GM19240 (cell line): ENCODE data around the gene RAI14.
"Not testable (repeated sequence)": the region's sequence is repeated elsewhere in the genome, so short reads cannot be mapped to it uniquely, and the experiment has no call there.

Experiments
- DNase-seq: peaks from one replicate; pipeline ENCODE4 v3.0.0; 2011; ENCODE audit warnings: low spot score; ENCODE audit not compliant: insufficient read length

The RAI14 gene

GRCh38 chr5:34759213-34759612, 103.1 kb downstream of the RAI14 start:
- DNase-seq: not testable (repeated sequence)

- no peak for DNase-seq
Observed at GRCh38 chr5:34765662-34766061, 109.5 kb downstream of the RAI14 start.

DNA sequence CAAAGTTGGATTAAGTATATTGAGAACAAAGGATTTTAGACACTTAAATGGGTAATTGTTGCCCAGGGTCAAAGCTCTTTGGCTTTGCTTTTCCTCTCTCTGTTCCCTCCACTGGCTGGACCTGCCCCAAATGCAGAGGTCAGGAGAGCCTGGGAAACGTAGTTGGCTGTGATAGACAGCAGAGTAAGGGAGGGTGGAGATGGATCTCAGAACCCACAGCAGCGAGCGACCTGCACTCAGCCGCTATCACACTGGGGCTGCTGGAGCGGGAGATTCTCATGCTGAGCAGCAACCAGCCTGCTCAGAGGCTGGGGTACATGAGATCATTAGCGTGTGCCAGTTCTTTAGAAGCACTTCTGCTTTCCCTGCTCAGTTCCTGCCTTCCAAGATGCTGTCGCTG, 111.1 kb downstream of the RAI14 start:
- no peak for DNase-seq

GRCh38 chr5:34770486-34770885, 114.4 kb downstream of the RAI14 start:
- DNase-seq: no peak

DNA sequence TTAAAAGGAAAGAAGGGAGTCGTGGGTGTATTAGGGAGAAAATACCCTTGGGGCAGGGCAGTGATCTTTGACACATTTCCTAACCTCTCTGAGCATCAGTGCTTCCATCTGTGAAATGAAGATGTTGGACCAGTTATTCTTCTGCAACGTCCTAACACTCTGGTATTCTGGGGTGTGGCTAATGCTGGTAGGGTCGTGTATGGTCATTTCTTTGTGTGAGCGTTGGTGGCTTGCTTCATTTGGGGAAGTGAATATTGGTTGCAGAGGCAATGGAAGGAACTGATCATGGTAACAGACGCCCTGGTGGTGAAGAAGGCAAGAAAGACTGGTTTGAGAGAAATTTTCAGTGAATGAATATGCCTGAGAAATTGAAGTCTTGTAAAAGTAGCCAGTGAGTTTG, 114.9 kb downstream of the RAI14 start:
- DNase-seq: no peak

DNA sequence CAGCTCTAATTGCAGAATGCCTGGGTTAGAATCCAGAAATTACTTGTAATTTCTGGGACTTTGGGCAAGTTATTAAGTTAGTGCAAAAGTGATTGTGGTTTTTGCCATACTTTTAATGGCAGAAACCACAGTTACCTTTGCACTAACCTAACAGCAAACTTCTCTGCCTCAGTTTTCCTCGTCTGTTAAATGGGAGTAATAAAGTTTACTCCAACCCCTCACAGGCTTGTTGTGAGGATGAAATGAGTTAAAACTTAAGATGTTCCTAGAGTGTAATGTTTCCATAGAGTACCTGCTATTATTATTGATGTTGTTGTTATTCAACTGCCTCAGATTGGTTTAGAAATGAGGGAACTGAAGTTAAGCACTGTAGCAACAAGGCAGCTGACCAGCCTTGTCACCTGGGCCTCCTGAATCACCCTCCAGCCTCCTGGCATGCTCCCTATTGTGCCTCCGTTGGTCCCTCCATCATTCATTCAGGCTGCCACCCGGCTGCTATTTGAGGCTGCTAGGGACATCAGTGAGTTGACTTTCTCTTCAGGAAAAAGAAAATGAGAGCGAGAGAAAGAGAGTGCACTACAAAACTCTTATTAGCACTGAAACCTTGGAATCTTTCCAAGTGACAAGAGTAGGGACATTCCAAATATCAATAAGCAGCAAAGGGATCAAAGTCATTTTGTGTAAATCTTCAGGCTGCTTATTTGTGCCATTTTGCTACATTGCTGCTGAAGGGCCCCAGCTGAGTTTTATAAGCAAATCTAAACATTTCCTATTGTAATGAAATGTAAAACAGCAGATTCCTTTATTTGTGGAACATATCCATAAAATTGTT, 116.4 kb downstream of the RAI14 start:
- no peak for DNase-seq

GRCh38 chr5:34774139-34774538, 118.0 kb downstream of the RAI14 start:
- no peak for DNase-seq

GRCh38 chr5:34774678-34775077, 118.5 kb downstream of the RAI14 start:
- not testable (repeated sequence) for DNase-seq

GRCh38 chr5:34775886-34776285, 119.8 kb downstream of the RAI14 start:
- DNase-seq: no peak

DNA sequence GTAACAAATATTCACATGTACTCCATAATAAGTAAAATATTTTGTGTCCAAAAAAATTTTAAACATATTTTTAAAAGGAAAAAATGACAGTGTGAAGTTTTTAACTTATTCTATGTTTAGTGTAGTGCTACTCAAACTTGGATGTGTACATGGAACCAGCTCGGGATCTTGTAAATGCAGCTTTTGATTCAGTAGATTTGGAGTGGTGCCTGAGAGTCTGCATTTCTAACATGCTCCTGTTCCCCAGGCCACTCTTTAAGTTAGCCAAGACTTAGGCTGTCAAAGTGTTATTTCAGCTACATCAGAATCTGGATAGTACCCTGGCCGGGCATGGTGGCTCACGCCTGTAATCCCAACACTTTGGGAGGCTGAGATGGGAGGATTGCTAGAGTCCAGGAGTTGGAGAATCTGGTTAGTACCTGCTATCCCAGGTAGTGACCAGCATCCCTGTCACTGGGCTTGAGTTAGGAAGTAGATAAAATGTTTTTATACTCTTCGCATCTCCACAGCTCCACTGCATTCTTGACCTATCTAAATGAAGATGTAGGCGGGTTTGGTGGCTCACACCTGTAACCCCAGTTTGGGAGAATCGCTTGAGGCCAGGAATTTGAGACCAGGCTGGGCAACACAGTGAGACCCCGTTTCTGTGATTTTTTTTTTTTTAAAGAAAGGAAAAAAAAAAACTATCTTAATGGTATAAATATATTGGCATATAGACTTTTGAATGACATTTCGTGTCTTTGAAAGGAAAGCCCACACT, 122.1 kb downstream of the RAI14 start:
- DNase-seq: no peak

GRCh38 chr5:34783892-34784291, 127.8 kb downstream of the RAI14 start:
- not testable (repeated sequence) for DNase-seq

DNA sequence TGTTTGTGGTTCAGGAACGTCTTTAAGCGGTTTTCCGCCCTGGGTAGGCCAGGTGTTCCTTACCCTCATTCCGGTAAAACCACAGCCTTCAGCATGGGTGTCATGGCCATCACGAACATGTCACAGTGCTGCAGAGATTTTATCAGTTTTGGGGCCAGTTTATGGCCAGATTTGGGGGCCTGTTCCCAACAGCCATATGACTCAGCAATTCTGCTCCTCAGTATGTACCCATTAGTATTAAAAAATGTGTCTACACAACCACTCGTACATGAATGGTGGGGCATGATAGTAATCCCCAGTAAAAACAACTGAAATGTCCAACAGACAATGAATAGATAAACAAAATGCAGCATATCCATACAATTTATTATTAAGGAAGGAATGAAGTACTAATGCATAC, 130.9 kb downstream of the RAI14 start:
- no peak for DNase-seq

DNA sequence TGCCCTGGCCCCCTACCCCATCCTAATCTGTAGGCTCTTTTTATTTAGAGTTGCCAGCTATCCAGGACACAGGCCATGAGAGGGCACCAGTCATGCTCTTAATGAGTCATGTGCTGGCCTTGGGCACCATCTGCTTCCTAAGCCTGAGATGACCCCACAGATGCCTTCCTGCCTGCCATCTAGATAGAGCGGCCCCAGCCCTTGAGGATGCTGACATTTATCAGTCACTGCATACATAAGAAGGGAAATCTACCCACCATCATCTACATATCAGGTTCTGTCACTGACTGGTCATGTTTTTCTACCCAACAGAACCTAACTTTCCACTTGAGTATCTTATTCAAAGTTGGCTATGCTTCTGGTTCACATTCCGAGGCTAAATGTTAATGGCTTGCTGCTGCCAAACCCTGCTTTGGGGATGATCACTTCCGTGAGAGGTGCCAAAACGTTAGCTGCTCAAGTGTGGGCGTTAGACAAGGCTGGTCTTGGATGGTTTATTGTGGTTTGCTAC, 132.9 kb downstream of the RAI14 start:
- no peak for DNase-seq

- DNase-seq: no peak
Observed at GRCh38 chr5:34789639-34790038, 133.5 kb downstream of the RAI14 start.

- DNase-seq: no peak
Observed at GRCh38 chr5:34790069-34790468, 133.9 kb downstream of the RAI14 start.

- DNase-seq: no peak
Observed at GRCh38 chr5:34791761-34792244, 135.7 kb downstream of the RAI14 start.

DNA sequence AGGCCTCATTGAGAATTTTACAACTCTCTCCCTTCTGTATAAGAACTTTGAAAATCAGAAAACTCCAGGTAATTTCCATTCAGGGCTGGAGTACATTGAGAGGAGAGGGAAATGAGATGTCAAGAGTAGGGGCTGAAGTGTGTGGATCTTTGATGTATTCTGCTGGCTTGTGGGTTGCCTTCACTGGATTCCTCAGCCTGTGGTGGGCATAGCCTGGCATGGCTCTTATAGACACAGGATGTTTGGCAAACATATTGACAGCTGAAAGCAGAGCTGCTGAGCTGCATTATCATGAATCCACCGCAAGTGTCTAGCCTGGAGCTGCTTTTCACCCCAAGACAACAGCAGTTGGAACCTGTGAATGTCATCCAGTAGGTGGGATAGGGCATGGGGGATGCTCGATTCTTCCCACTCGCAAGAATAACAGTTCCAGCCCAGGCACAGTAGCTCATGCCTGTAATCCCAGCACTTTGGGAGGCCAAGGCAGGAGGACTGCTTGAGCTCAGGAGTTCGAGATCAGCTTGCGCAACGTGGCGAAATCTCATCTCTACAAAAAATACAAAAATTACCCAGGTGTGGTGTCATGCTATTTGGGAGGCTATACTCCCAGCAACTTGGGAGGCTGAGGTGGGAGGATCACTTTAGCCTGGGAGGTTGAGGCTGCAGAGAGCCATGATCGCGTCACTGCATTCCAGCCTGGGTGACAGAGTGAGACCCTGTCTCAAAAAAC, 146.9 kb downstream of the RAI14 start:
- no peak for DNase-seq

DNA sequence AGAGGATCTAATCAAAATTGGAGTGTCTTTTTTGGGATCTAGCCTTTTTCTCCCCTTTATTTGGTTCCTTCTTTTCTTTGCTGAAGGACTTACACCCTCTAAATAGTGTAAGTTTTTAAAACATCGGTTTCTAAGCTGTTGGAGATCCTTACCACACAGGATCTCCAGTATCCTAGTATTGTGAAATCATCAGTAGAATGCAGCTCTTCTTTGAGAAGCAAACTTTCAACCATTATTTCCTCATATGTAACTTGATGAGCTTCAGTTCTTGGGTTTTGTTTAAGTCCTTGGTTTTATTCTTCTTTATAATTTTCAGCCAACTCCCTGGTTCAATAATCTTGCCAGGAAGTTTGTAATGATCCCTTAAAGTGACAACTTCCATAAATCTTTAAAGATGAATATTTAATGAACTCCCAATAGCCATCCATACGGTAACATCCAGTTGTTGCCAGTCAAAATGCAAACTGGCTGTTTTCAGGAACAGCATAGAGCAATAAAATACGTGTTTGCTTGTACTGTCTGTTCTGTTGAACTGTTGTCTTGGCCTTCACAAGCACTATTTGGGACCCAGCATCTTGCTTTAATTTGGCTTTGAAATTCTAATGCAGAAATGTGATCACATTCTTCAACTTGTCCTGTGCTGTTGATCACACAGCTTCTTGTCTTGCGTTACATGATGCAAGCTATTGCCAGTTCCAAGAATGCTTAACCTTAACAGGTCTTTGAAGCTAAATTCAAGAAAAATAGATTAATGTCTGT, 148.0 kb downstream of the RAI14 start:
- no peak for DNase-seq

GRCh38 chr5:34804913-34805312, 148.8 kb downstream of the RAI14 start:
- no peak for DNase-seq

DNA sequence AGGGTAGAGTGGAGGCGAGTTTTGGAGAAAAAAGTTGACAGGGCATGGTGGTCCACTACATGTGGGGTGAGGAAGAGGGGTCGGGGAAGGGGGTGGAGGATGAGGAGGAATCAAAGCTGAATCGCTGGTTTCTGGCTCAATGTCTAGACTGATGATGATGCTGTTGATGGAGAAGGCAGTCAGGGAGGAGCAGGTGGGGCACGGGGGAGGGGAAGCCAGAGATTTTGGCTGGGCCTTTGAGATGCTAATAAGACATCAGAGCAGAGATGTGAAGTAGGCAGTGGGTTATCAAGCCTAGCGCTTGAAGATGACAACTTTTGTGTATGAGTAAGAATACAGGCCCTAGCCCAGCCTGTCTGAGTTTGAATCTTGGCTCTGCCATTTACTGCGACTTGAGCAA, 150.4 kb downstream of the RAI14 start:
- DNase-seq: no peak

DNA sequence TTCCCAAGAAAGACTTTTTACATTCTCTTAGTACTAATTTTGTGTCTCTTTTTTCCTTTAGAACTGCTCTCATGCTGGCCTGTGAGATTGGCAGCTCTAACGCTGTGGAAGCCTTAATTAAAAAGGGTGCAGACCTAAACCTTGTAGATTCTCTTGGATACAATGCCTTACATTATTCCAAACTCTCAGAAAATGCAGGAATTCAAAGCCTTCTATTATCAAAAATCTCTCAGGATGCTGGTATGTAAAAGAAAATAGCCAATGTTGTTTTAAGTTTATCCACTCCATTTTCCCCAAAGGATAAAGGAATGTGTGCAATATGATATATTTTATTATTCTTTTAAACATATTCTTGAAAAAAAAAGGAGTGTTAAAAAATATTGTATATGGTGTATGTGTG, 155.6 kb downstream of the RAI14 start:
- no peak for DNase-seq
